COR-L47 (cell line): ENCODE data around the gene ROCK2.
"Not testable (repeated sequence)": the region's sequence is repeated elsewhere in the genome, so short reads cannot be mapped to it uniquely, and the experiment has no call there.

Experiments
- DNase-seq: peaks from one replicate; lab custom pipeline; 2025; lab: John Stamatoyannopoulos, UW

The ROCK2 gene

DNA sequence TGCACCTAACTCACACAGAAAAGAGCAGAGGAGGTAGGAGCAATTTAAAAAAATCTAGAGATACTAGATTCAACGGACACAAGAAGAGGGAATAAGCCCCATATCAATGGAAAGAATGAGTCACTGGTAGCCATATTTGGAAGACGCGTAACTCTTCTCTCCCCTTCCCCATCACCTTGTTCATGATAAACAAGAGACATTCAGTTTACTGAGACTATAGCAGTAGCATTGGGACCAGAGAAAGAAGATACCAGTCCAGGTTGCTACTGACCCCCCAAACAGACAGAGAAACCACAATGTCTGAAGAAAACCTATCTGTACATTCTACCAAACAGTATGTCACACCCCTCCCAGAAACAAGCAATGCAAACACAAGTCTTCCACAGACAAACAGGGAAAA, 108.1 kb downstream of the ROCK2 start:
- no peak for DNase-seq

GRCh38 chr2:11235583-11235982, 108.9 kb downstream of the ROCK2 start:
- no peak for DNase-seq

GRCh38 chr2:11234309-11234708, 110.1 kb downstream of the ROCK2 start:
- no peak for DNase-seq

DNA sequence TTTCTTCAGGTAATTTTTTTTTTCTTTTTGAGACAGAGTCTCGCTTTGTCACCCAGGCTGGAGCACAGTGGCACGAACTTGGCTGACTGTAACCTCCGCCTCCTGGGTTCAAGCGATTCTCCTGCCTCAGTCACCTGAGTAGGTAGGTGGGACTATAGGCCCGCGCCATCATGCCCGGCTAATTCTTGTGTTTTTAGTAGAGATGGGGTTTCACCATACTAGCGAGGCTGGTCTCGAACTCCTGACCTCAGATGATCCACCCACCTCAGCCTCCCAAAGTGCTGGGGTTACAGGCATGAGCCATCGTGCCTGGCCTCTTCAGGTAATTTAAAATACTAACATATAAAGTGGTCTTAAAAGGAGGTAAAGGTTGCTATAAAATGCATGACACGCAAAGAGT, 113.2 kb downstream of the ROCK2 start:
- not testable (repeated sequence) for DNase-seq

DNA sequence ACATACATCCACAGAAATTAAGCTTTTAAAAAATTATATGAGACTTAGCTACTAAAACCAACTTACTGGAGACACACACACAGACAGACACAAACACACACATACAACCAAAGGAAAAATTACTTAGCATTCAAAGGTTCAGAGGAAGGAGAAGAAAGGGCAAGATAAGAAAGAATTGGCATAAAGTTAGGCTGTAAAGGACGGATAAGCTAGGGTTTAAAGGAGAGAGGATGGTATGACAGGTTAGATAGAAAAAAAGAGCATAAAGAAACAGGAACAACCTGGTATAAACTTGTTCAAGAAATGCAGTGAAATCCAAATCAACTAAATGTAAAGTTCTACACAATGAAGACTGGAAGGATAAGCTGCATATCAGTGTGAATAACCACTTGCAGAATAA, 115.7 kb downstream of the ROCK2 start:
- no peak for DNase-seq

DNA sequence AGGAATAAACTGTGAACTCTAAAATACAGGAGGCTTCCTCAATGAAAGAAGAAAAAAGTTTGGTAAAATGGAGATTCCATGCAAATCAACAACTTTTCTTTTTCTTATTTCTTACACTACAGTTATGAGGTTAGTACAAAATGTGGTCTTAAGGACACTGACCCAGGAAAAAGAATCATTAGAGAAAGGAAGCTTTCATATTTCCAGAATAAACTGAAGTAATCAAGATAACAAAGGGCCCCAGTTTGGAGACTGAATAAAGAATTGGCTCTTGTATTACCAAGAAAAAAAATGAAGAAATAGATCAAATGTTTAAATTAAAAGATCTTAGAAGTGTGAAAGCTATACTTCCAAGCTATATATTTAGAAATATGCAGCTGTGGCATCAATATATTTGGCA, 116.8 kb downstream of the ROCK2 start:
- DNase-seq = no peak

DNA sequence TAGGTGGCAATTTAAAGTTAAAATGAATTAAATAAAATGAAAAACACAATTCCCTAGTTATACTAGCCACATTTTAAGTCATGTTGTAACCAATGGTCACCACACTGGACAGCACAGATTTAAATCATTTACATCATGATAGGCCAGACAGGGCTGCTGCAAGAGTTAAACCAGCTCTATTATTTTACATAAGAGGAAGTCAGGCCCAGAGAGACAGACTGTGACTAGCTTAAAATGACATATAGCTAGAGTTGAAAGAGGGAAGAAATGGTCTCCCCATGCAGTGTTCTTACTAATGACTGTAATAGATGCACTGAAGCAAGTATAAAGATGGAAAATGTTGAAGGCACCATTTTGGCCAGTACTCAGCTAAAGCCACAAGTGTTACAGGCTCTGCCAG, 119.5 kb downstream of the ROCK2 start:
- DNase-seq = no peak

DNA sequence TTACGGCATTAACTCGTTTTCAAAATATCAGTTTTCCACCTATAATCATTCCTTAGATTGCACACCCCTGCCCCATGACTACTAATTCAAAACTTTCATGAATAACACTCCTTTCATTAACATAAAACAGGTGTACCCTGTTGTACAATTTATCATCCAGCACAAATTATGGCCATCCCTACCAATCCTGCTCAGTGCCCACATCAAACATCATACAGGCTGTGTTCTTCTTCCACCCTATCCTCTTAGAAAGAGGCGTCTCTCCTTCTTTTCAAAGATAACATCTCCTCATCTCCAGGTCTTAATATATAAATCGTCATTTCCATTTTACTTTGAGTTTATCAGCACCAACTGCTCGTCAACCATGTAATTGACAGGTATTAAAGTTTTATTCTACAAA, 121.6 kb downstream of the ROCK2 start:
- DNase-seq = no peak

- DNase-seq = no peak
These were observed 124.0 kb downstream of the ROCK2 start for GRCh38 chr2:11220445-11220844.

DNA sequence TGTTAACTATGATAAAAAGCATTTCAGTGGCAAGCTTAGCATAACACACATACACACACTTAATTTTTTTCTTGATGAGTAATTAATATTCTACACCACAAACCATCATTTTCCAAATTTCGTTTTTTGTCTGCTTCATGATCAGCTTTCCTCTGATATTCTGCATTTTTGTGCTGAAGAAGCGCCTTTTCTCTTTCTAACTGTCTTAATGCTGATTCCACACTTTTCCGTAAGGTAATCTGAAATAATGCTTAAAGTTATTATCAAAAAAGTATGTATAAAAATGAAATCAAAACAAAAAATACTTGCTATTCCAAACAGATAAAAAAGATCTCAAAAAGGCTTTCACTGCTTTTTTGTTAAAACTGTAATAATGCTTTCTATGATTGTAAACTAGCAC, 129.0 kb downstream of the ROCK2 start:
- no peak for DNase-seq

DNA sequence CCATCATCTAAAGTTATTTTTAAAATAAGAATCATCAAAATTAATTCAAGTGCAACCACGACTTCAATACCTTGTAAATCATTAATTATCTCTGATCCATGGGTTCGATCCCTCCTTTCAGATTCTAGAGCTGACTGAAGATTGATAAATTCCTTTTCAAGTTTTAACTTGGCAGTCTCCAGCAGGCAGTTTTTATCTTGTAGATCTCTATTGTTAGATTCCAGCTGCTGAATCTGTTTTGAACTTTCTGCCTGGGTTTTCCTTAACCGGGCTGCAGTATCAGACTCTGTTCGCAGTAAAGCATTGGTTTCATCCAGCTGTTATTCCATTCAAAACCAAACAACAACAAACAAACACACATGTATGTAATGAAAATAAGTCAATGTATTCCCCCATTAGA, 129.7 kb downstream of the ROCK2 start:
- DNase-seq = no peak

- no peak for DNase-seq
These were observed 130.5 kb downstream of the ROCK2 start for GRCh38 chr2:11213975-11214374.

DNA sequence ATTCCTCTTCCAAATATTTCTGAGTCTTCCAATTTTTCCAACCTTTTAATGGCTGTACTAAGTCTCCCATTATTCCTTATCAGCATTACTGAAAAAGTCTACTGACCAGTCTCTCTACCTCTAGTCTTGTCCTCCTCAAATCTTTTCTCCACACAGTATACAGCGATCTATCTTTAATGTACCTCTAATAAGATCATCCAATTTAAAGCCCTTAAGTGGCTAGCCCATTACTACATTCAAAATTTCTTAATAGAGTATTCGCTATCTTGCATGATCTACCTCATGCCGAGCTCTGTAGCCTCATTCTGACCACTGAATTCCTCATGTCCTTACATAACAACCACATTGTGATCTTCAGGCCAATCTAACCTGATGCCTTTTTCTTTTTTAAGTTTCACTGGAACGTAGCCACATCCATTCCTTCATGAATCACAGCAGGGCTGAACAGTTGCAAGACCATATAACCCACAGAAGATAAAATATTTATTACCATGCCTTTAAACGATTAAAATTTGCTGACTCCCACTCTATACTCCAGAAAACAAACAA, 131.3 kb downstream of the ROCK2 start:
- no peak for DNase-seq

GRCh38 chr2:11212645-11213044, 131.8 kb downstream of the ROCK2 start:
- no peak for DNase-seq

DNA sequence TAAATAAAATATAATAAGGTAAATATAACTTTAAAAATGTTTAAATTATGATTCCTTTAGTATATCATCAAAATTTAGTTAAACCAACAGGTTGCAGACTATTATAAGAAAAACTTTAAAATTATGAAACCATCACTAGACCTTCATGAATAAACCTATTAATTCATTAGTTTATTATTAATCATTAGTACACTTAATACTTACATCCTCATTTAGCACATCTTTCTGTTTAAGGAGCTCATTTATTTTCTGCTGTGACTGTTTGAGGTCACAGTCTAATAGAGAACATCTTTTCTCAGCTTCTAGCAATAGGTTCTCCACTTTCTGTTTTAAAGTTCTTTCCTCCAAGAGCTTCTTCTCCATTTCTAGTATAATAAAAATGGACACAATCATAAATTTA, 136.4 kb downstream of the ROCK2 start:
- no peak for DNase-seq

DNA sequence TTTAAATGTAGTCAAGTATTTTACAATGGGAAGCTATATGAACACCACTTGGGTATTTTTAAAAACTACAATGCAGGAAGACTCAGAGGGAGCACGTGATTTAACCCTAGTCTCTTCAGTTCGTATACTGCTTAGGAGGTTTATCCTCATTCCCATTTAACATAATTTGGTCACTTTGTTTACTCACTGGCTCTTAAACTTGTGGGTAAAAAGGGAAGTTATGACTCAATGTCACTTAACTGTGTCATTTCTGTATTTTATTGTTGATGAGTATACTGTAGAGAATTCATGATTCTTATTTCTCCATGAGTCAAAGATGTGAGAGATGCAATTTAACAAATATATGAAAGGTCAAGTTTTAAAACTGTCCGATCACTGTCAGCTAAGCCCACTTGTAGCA, 141.0 kb downstream of the ROCK2 start:
- DNase-seq = no peak

DNA sequence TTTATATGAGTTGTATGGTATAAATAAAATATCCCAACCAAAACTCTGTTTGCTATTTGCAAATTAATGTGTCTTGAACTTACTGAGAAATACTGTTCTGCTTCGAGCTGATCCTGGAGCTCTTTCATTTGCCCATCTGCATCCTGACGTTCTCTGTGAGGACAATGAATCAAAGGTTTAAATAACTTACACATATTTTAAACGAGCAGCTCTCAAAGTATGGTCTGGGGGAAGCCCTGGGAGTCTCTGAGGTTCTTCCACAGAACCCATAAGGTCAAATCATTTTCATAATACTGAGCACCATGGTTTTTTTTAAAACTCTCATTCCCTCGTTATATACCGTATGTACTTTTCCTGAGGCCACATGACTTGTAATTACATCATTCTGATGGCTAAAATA, 142.5 kb downstream of the ROCK2 start:
- DNase-seq = no peak

GRCh38 chr2:11200651-11201050, 143.8 kb downstream of the ROCK2 start:
- DNase-seq = no peak

DNA sequence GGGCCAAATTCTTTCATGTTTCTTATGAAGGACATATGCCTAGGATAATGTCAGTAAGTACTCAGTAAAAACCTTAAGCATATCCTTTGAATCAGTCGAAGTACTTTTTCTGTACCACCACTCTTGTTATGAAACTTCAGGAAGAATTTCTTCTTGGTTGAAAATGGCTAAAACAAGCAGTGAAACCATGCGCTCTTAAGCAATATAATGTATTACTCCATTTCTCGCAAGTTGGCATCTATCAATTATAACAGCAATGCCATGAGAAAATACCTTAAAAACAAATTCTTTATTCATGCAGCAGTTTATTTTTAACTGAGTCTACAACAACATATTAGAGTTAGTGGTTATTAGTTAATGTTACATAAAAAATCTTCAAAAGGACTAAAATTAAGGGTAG, 148.2 kb downstream of the ROCK2 start:
- no peak for DNase-seq

- DNase-seq = no peak
These were observed 156.7 kb downstream of the ROCK2 start for GRCh38 chr2:11187731-11188130.

DNA sequence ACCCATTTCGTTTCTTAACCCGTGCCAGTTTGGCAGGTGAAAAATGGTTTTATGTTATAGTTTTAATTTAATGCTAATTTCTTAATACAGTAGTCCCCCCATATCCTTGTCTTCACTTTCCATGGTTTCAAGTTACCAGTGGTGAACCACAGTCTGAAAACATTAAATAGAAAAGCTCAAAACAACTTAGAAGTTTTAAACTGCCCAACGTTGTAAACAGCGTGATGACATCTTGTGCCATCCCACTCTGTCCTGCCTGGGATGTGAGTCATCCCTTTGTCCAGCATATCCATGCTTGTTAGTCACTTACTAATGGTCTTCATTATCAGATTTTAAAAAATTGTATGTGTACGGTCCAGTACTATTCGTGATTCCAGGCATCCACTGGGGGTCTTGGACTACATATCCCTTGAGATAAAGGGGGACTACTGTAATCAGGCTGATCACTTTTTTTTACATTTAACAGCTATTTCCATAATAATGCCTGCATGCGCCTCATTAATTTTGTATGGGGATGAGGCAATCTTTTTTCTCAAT, 157.3 kb downstream of the ROCK2 start:
- no peak for DNase-seq

- no peak for DNase-seq
These were observed 158.3 kb downstream of the ROCK2 start for GRCh38 chr2:11186145-11186544.

- no peak for DNase-seq
These were observed 161.5 kb downstream of the ROCK2 start for GRCh38 chr2:11182951-11183350.

DNA sequence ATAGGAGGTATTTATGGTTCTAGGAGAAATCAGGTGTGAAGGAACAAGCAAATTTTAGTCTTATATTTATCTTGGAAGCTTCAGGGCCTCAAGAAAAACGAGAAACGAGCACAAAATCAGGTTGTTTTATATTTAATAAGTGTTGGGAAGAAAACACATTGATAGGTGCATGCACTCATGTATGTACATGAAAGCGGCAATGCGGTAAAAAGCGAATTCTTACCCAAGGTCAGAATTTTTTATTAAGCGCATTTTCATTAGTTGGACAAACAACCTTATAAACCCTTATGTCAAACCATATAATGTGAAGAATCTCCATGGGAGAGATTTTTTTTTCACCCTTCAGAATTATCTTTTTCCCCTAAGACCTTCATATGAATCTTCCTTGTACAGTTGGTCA, 163.8 kb downstream of the ROCK2 start:
- DNase-seq = no peak

DNA sequence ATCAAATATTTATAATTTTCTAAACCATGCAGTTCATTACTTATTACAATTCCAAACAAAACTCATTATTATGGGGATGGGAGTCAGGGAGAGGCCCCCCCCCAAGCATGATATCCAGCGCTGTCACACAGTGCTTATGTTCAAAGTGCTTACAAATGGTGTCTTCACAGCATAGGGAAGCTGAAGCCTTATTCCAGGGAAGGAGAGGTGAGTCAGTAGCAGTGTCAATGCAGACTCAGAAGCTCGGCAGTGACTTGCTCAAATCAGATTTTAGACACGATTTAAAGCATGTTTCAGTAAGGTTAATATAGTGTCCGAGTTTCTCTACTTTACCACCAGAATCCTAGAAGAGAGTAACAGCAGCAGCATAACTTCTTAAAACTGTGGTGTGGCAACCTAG, 164.5 kb downstream of the ROCK2 start:
- no peak for DNase-seq
